T-helper 2 cell (primary cell): ENCODE measurements around the gene ACP1.

Source experiments
- DNase-seq, 5 experiments: peaks; one replicate each; pipeline versions ENCODE4 v3.0.0 to v3.0.0-alpha.2; 2012 to 2022
- total RNA-seq, 2 donors: gene quantifications; one replicate each; lab custom pipeline; 2026; lab: John Stamatoyannopoulos, UW

The ACP1 gene
- total RNA-seq: 45.8 to 70.4 reads per million in 2 donors

- DNase-seq: peak; percentile 93 to 96 (median 94)
Observed at GRCh38 chr2:264493-265468, at the start of gene ACP1. Gene ACP1 (plus strand): TSS chr2:264947. CDS start chr2:264965, 18 bp downstream.

DNA sequence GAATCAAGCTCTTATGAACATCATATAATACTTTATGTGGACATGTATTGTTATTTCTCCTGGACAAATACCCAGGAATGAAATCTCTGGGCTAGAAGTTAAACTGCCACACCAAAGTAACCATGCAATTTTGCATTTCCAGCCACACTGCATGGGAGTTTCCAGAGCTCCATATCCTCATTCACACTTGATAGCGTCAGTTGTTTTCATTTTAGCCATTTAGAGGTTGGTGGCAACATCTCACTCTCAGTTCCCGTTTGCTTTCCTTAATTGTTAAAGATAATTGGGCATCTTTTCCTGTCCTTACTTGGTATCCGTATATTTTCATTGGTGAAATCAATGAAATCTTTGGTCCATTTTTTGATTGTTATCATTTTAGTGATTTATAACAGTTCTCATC, 48.7 kb upstream of the ACP1 start:
- no peak for DNase-seq

- DNase-seq: peak in 1 of 5 experiments; percentile 43
Observed at GRCh38 chr2:223451-223850, 41.3 kb upstream of the ACP1 start.

- DNase-seq: no peak
Observed at GRCh38 chr2:223971-224760, 40.6 kb upstream of the ACP1 start.

- DNase-seq: peak in 1 of 5 experiments; percentile 20
Observed at GRCh38 chr2:228115-228514, 36.6 kb upstream of the ACP1 start.

DNA sequence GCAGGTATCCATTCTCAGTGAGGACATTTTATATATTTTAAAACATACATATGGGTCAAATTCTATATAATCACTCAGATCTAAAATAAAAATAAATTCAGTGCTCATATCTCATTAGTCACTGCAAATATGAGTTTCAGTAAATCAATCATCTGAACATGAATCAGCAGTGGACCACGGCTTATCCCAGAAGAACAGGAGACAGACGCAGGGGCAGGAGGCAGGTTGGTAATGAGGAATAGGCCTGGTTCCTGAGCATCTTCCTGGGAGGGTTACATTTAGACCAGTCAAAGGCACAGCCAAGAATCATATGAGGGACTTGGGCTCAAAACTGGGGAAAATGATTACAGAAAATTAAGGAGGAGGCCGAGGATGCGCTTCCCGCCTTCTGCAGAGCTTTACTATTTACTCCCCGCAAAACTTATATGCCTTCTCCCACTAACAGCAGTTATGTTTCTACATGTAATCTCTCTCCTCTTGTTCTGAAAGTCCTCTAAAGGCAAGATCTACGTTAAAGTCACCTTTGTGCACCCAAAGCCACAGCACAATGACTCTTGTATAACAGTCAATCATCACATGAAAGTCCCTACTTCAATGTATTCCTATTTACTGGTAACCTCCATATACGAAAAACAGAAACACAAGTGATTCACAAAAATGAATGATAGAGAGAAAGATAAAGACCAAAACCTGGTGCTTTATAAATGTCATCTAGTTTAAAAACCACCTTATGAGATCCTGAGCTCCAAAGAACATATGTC, 36.0 kb upstream of the ACP1 start:
- DNase-seq: peak in 1 of 5 experiments; percentile 47

DNA sequence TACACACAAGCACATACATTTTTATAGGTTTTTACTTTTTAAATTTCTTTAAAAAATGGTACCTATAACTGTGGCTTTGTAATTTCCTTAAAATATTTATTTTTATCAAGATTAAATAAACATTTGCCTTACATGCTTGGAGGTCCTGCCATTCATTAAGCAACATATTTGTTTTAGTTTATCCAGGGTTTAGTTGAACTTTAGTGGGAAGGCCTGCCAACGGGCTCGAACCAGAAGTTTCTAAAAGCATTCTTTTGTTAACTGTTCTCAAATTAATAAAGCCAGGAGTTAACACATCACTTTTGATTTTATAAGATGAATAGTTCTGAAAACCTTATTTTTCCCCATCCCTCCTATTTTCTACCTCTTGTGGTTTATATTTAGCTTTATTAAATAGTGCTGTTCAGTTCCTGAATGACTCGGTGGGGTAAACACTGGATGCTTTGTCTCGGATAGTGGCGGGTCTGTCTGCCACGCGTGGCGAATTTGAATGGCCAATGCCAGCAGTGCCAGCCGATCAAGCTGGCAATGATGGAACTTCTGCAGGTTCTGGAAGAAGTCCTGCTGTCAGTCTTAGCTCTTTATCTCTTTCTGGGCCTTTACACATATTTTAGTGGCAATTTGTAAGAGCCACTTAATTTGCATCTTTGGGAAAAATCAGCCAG, 33.1 kb upstream of the ACP1 start:
- DNase-seq: no peak

GRCh38 chr2:233030-233429, 31.7 kb upstream of the ACP1 start:
- no peak for DNase-seq

GRCh38 chr2:234421-234820, 30.3 kb upstream of the ACP1 start:
- DNase-seq: no peak

DNA sequence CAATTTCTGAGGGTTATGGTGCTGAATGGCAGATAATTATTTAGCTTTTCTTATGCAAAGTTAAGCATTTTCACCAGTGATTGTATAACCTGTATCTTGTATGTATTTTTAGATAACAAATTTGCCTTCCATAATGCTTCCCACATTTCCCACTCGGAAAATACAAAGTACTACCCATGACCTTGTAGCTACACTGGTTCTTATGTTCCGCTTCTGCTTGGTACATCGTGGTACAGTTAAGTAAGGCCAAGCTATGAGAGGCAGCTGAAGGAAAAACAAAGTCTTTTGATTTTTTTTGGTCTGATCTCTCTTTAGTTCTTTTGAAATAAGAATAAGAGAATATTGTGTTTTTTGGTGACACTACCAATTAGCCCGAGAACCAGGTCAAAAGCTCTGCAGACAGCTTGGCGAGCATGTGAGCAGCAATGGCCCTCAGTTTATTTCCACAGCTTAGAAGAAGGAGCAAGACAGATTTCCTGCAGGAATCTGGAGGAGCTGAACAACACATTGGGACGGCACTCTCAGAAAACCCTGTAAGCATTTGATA, 27.7 kb upstream of the ACP1 start:
- DNase-seq: no peak

DNA sequence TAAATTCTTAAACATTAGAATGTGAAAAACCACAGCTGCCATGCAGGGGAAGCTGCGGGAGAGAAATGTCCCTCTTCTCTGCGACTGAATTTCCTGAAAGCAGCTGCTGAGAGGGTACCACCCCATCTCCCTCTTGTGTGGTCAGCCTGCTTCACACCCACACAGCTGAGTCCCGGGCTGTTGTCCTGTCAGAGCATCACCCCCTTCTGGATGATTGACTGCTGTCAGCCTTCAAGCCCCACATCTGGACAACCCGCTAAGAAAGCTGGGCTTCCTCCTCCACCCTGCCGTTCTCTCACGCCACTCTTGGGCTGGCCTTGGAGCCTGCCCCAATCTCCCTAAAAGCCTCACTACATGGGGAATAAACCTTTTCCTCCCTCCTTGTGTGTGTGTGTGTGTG, 26.9 kb upstream of the ACP1 start:
- DNase-seq: no peak

GRCh38 chr2:238431-238830, 26.3 kb upstream of the ACP1 start:
- no peak for DNase-seq

GRCh38 chr2:238869-239268, 25.9 kb upstream of the ACP1 start:
- DNase-seq: no peak

DNA sequence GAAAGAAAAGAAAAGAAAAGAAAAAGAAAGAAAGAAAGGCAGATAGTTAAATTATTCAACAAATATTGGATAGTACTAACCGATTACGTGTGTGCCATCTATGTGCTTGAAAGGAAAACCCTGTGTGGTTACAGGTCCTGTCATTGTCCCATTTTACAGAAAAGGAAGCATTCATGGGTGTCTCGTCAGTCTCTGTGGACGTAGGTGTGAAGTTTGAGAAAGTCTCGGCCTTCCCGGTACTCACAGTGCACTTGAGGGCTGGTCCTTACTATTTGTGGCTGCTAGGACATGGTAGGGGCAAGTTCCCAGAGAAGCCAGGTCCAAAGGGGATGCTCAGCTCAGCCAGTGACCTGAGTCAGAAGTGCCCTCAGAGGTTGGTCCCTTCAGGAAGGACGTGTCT, 20.2 kb upstream of the ACP1 start:
- no peak for DNase-seq

- peak in 1 of 5 experiments; percentile 52 for DNase-seq
Observed at GRCh38 chr2:246489-247144, 18.1 kb upstream of the ACP1 start.

- no peak for DNase-seq
Observed at GRCh38 chr2:248724-249123, 16.0 kb upstream of the ACP1 start.

GRCh38 chr2:249538-250042, 15.2 kb upstream of the ACP1 start:
- no peak for DNase-seq

DNA sequence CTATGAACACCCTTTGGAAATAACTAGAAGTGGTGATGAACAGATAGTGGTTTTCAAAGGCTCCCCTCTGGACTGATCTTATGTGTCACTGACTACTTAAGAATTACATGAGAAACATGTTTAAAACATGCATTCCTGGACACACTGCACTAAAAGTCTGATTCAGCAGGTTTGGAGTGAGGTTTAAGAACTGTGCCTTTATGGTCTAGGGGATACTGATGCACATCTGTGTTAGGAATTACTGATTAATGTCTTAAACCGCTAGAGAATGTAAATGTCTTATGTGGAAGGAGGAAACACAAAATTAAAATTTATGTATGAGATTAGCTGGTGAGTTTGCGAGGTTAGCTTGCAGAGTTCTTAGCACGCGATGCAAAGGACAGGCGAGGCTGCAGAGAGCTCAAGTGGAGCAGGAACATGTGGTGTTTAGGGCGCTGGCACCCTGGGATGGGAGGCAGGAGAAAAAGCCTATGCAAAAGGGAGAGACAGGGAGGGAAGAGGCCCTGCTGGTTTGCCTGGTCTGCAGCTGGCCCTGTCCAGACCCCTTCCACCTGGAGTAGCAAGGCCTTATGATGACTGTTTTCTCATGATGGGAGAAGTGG, 12.6 kb upstream of the ACP1 start:
- no peak for DNase-seq

- no peak for DNase-seq
Observed at GRCh38 chr2:253202-253638, 11.5 kb upstream of the ACP1 start.

DNA sequence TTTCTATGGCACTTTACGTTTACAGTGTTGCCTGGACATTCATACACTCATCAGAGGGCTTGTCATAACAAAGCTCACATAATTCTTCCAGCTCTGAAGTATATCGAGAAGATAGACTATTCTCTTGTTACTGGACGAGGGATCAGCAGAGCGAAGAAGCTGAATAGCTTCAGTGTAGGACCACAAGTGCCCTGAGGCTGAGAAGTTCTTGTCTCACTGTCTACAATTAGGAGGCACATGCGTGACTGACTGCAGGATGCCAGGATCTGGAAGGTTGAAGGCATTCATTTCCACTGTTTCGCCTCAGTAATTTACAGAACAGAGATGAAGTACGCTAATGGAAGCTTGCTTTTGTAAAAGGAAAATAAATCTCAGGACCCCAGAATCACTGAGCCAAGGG, 10.5 kb upstream of the ACP1 start:
- no peak for DNase-seq

- no peak for DNase-seq
Observed at GRCh38 chr2:255195-255594, 9.6 kb upstream of the ACP1 start.
